DMS 273 (cell line): ENCODE measurements around the gene E2F2.
"Not testable (repeated sequence)": the region's sequence is repeated elsewhere in the genome, so short reads cannot be mapped to it uniquely, and the experiment has no call there.

ENCODE experiments used
- DNase-seq: peaks from one replicate; lab custom pipeline; 2025; ENCODE audit not compliant: unreplicated experiment; lab: John Stamatoyannopoulos, UW

E2F2 gene

GRCh38 chr1:23548704-23549143, 17.7 kb upstream of the E2F2 start:
- peak; percentile 26 for DNase-seq

- DNase-seq, result no peak
Measured at GRCh38 chr1:23546897-23547584, 16.0 kb upstream of the E2F2 start.

DNA sequence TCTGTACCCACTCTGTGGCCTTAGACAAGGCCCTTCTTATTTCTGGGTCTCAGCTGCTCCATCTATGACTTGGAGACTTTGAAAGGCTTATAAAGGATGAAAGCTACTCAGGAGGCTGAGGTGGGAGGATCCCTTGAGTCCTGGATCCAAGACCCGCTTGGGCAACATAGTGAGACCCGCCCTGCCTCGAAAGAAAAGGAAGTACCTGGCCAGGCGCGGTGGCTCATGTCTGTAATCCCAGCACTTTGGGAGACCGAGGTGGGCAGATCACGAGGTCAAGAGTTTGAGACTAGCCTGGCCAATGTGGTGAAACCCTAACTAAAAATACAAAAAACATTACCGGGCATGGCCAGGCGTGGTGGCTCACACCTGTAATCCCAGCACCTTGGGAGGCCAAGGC, 14.8 kb upstream of the E2F2 start:
- DNase-seq, result no peak

GRCh38 chr1:23544444-23545389, 13.7 kb upstream of the E2F2 start:
- DNase-seq, result peak; percentile 90

DNA sequence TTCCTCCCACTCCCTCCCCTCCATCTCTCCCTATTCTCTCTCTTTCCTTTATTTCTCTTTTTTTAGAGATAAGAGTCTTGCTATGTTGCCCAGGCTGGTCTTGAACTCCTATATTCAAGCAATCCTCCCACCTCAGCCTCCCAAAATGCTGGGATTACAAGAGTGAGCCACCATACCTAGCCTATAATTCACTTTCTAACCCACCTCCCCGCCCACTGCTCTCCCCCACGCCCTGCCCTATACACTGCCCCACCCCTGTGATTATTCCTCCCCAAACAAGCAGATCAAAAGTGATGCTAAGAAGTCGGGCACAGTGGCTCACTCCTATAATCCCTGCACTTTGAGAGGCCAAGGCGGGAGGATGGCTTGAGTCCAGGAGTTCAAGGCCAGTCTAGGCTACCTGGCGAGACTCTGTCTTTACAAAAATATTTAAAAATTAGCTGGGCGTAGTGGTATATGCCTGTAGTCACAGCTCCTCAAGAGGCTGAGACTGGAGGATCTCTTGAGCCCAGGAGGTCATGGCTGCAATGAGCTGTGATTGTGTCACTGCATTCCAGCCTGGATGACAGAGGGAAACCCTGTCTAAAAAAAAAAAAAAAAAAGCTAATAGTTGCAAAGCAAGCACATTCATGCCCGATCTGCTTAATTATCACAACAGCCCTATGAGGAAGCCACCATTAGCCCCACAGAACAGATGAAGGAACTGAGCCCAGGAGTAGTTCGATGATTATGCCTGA, 12.8 kb upstream of the E2F2 start:
- DNase-seq, result no peak

GRCh38 chr1:23542940-23543339, 11.9 kb upstream of the E2F2 start:
- not testable (repeated sequence) for DNase-seq

- peak; percentile 96 for DNase-seq
Measured at GRCh38 chr1:23539698-23540266, 8.7 kb upstream of the E2F2 start.

DNA sequence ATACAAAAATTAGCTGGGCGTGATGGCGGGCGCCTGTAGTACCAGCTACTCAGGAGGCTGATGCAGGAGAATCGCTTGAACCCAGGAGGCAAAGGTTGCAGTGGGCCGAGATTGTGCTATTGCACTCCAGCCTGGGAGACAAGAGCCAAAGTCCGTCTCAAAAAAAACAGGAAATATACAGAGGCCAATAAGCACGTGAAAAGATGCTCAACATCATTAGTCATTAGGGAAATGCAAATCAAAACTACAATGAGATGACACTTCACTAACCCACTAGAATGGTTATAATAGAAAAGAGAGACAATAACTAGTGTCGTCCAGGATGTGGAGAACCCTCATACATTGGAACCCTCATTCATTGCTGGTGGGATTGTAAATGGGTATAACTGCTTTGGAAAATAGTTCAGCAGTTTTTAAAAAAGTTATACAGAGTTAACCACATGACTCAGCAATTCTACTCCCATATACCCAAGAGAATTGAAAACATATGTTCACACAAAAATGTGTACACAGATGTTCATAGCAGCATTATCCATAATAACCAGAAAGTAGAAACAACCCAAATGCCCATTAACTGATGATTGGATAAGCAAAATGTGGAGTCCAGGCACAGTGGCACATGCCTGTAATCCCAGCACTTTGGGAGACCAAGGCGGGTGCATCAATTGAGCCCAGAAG, 6.4 kb upstream of the E2F2 start:
- peak; percentile 46 for DNase-seq

- no peak for DNase-seq
Measured at GRCh38 chr1:23533246-23534023, 2.4 kb upstream of the E2F2 start.

DNA sequence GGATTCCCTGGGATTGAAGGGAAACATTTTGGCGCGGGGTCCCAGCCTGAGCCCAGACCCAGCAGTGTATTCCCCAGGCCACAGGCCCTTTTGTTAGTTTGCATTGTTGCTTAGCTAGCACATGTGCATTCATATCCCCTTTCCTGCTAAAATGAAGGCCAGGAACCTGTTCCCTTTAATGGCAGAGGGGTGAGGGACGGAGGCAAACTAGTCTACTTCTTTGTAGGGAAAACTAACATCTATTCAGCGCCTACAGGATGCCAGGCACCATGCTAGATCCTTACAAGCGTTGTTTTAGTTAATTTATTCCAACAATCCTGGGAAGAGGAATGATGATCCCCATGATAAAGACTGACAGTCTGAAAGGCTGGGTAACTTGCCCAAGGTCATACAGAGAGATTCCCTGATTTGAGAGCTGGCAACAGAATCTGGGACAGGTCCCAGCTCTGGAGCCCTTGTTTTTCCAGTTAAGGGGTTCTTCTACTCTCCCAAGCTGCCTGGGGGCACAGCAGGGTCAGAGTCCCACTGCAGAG, 595 bp upstream of the E2F2 start:
- DNase-seq, result no peak

GRCh38 chr1:23530087-23530746, 816 bp downstream of the E2F2 start:
- peak; percentile 70 for DNase-seq

DNA sequence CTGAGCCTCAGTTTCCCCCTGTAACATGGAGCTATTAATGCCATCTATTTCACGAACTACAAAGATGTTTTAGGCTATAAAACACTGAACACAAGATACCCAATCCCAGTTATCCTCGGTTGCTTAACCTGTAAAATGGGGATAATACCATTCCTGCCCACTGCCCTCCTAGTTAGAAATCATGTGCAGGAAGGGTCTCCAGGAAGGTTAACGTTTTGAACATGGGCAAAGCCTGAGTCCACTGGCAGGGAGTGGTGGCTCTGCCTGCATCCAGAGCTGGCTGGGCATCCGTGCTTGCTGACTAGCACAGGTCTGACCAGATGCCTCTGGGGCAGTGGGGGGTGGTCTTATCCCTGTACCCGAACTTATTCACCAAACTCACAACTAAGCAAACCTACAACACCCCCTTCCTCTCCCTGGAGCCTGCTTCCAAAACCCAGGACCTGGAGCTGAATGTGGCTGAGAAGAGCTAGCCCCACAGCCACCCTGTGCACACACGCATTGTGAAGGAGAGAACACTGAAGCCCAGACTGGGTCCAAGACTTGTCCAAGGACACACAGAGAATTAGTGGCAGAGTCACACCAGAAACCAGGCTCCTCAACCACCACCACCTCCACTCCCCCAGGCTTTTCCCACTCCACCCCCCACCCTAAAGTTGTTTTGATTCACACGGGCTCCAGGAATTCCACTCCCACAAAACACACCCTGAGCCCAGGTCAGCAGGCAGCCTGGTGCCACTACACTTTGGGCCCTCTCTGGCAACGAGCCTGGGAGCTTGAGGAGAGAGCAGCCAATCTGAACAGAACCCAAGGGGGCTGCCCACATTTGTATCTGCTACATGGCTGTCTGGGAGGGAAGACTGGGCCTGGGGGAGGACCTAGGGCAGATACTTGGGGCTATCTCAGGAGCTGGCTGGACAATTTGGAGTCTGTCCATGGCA, 1.6 kb downstream of the E2F2 start:
- peak; percentile 74 for DNase-seq

GRCh38 chr1:23528250-23528978, 2.6 kb downstream of the E2F2 start:
- peak; percentile 97 for DNase-seq

DNA sequence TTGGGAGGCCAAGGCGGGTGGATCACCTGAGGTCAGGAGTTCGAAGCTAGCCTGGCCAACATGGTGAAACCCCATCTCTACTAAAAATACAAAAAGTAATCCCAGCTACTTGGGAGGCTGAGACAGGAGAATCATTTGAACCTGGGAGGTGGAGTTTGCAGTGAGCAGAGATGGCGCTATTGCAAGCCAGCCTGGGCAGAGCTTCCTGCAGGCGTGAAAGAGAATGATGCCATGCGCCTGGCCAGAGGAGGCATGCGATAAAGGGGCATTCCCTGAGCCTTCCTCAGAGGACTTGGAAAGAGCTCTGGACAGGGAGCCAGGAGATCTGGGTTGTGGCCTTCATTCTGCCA, 3.2 kb downstream of the E2F2 start:
- DNase-seq, result no peak

GRCh38 chr1:23527366-23527765, 3.7 kb downstream of the E2F2 start:
- DNase-seq, result no peak

GRCh38 chr1:23526329-23527041, 4.5 kb downstream of the E2F2 start:
- peak; percentile 21 for DNase-seq
